Osteoblast (primary cell): ENCODE results near the gene TMEM129. TPM values are rescaled to one million over a fixed set of nuclear protein-coding genes. Genes with fewer than 3 reads are reported as not detected.

Experiments used
- DNase-seq: peaks from one replicate; pipeline ENCODE4 v3.0.0; 2011; ENCODE audit warnings: low spot score, mixed read lengths; ENCODE audit not compliant: insufficient read length; ENCODE audit errors: missing footprints
- H2AFZ ChIP-seq: 2 replicates; pipeline ENCODE4 v1.6.0; 2011; ENCODE audit warnings: mild to moderate bottlenecking, low read length
- H3K27ac ChIP-seq: 2 replicates; pipeline ENCODE4 v1.5.1; 2011; ENCODE audit warnings: mild to moderate bottlenecking, low read depth, low read length, moderate library complexity
- H3K27me3 ChIP-seq: 2 replicates; pipeline ENCODE4 v1.6.0; 2012; ENCODE audit warnings: mild to moderate bottlenecking, control low read depth, inconsistent platforms, low read length, moderate library complexity; ENCODE audit not compliant: insufficient read depth
- H3K36me3 ChIP-seq: 2 replicates; pipeline ENCODE4 v1.5.1; 2011; ENCODE audit warnings: mild to moderate bottlenecking, low read length, control low read depth, moderate library complexity; ENCODE audit not compliant: insufficient read depth
- H3K4me1 ChIP-seq: 2 replicates; pipeline ENCODE4 v1.5.1; 2011; ENCODE audit warnings: mild to moderate bottlenecking, low read length, control low read depth, moderate library complexity; ENCODE audit not compliant: insufficient read depth
- H3K4me2 ChIP-seq: 2 replicates; pipeline ENCODE4 v1.6.0; 2011; ENCODE audit warnings: mild to moderate bottlenecking, low read length; ENCODE audit not compliant: insufficient read depth
- H3K4me3 ChIP-seq: fragments of 200-600 bp; sonication (generic); 3 replicates; pipeline ENCODE4 v1.5.1; 2012; ENCODE audit warnings: mild to moderate bottlenecking, low read length, inconsistent platforms; ENCODE audit not compliant: insufficient read depth
- H3K79me2 ChIP-seq: 2 replicates; pipeline ENCODE4 v1.6.0; 2012; ENCODE audit warnings: mild to moderate bottlenecking, low read length, control low read depth, inconsistent platforms; ENCODE audit not compliant: insufficient read depth
- H3K9me3 ChIP-seq: 2 replicates; pipeline ENCODE4 v1.5.1; 2011; ENCODE audit warnings: low read depth, low read length, control low read depth
- H4K20me1 ChIP-seq: 2 replicates; pipeline ENCODE4 v1.6.0; 2012; ENCODE audit warnings: mild to moderate bottlenecking, low read length, control low read depth; ENCODE audit not compliant: insufficient read depth
- CTCF ChIP-seq: IDR thresholded peaks from 2 replicates; pipeline ENCODE4 v1.5.1; 2011; ENCODE audit warnings: mild to moderate bottlenecking, low read depth, low read length, moderate library complexity; ENCODE audit errors: extremely low read depth
- total RNA-seq: library from RNA; depleted of rRNA; stranded (reverse); fragments of >200 nt; gene quantifications from 2 replicates; pipeline ENCODE4 v1.2.3, GENCODE V29; 2012

TMEM129 gene
- total RNA-seq, 1 donor, result 38.0 TPM

GRCh38 chr4:1732911-1733310, 11.8 kb upstream of the TMEM129 start:
- no peak for TF ChIP-seq CTCF
- Histone ChIP-seq H3K27me3 (no peaks in the 10 kb centered on the region), H3K79me2 (peaks cover 50% of the 10 kb centered on the region), H3K36me3 (peaks cover 54% of the 10 kb centered on the region), H3K9me3 (peaks cover 4% of the 10 kb centered on the region), H3K4me3 (no peak overlapping the region), H2AFZ (no peak overlapping the region), H3K27ac (no peak overlapping the region), H3K4me1 (peaks cover 5% of the 10 kb centered on the region), H4K20me1 (peaks cover 7% of the 10 kb centered on the region), H3K4me2 (no peak overlapping the region)
- DNase-seq, result no peak

- H3K9me3 ChIP-seq, result no peaks in the 10 kb centered on the region
- DNase-seq, result peak; percentile 83
- H2AFZ ChIP-seq, result no peak overlapping the region
- no peaks in the 10 kb centered on the region for H3K27me3 ChIP-seq
- peaks cover 64% of the 10 kb centered on the region for H3K79me2 ChIP-seq
- no peak for TF ChIP-seq CTCF
- peaks cover 46% of the 10 kb centered on the region for H3K36me3 ChIP-seq
- peaks cover 18% of the 10 kb centered on the region for H3K4me1 ChIP-seq
- H3K4me2 ChIP-seq, result no peak overlapping the region
- H4K20me1 ChIP-seq, result peaks cover 9% of the 10 kb centered on the region
- no peak overlapping the region for H3K4me3 ChIP-seq
- H3K27ac ChIP-seq, result no peak overlapping the region
Measured at GRCh38 chr4:1731180-1731579, 10.1 kb upstream of the TMEM129 start.

- H3K4me1 ChIP-seq, result peaks cover 18% of the 10 kb centered on the region
- peaks cover 12% of the 10 kb centered on the region for H4K20me1 ChIP-seq
- H3K36me3 ChIP-seq, result peaks cover 46% of the 10 kb centered on the region
- H3K79me2 ChIP-seq, result peaks cover 70% of the 10 kb centered on the region
- peak; percentile 74 for DNase-seq
- no peak for TF ChIP-seq CTCF
- no peak overlapping the region for H3K4me2 ChIP-seq
- no peak overlapping the region for H2AFZ ChIP-seq
- H3K9me3 ChIP-seq, result no peaks in the 10 kb centered on the region
- no peaks in the 10 kb centered on the region for H3K27me3 ChIP-seq
- no peak overlapping the region for H3K27ac ChIP-seq
- H3K4me3 ChIP-seq, result no peak overlapping the region
Measured at GRCh38 chr4:1730532-1731135, 9.5 kb upstream of the TMEM129 start.

GRCh38 chr4:1728061-1728980, 7.2 kb upstream of the TMEM129 start:
- H3K36me3 ChIP-seq, result peaks cover 50% of the 10 kb centered on the region
- H3K9me3 ChIP-seq, result no peaks in the 10 kb centered on the region
- no peak for TF ChIP-seq CTCF
- no peak overlapping the region for H3K27ac ChIP-seq
- H3K79me2 ChIP-seq, result peaks cover 84% of the 10 kb centered on the region
- no peak overlapping the region for H2AFZ ChIP-seq
- H3K4me1 ChIP-seq, result peaks cover 18% of the 10 kb centered on the region
- no peaks in the 10 kb centered on the region for H3K27me3 ChIP-seq
- no peak overlapping the region for H3K4me3 ChIP-seq
- no peak overlapping the region for H3K4me2 ChIP-seq
- H4K20me1 ChIP-seq, result peaks cover 13% of the 10 kb centered on the region
- peak; percentile 74 for DNase-seq
